ENCODE data around the gene RFTN1.

RFTN1 gene

DNA sequence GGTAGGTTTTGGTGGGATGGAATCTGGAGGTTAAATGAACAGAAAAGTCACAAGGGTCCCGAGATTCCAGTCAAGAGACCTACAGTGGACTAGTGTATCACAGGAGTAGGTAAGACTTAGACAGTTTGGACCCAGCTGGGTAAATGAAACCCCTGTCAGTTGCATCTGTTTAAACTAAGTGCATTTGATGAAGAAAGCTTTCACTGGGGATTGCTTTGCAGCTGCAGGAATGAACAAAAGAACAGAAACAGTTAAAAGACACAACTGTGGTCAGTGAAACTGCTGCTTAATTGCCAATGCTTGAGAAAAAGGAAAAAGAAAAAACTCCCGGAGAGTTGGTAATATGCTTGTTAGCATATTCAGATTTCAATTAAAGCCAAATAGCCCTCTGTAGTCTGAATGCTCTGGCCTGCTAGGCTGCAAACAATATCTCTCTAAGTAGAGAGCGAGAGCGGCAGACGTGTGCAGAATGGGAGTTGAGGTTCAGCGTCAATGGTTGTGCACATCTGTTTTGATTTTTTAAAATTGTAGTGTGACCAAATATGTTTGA, 211.3 kb downstream of the RFTN1 start:
- DNase-seq (ENCODE audit: low read depth) = no peak

DNA sequence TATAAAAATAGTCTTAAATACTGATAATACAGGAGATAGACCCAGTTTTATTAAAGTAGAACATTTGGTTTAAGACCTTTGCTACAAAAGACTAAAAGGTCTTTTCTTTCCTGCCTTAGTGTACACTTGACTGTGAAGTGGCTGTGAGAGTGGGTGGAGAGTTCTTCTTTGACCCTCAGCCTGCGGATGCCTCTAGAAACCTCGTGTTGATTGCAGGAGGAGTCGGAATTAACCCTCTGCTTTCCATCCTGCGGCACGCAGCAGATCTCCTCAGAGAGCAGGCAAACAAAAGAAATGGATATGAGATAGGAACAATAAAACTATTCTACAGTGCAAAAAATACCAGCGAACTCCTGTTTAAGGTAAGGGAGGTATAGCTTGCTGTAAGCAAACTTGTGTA, 212.0 kb downstream of the RFTN1 start:
- DNase-seq (ENCODE audit: low read depth) = no peak

DNA sequence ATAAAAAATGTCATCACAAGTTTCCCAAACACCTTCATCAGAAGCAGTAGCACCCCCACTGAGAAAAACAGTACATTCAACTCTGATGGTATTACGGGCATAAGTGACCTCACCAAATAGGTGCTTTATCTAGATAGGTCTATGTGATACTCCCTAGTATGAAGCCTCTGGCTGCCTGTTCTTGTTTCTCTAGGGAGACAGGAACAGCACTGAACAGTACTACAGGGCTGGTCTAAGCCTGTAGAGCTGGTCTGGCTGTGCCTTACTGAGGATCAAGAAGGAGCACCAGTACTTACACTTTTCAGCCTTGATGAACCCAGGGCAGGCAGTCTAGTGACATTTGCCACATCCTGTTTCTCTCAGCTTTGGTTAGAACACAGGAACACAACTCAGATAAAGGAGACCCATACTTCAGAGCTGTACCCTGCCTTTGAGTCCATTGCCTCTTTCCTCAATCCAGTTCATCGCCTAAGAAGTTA, 212.6 kb downstream of the RFTN1 start:
- DNase-seq (ENCODE audit: low read depth) = peak; percentile 24

DNA sequence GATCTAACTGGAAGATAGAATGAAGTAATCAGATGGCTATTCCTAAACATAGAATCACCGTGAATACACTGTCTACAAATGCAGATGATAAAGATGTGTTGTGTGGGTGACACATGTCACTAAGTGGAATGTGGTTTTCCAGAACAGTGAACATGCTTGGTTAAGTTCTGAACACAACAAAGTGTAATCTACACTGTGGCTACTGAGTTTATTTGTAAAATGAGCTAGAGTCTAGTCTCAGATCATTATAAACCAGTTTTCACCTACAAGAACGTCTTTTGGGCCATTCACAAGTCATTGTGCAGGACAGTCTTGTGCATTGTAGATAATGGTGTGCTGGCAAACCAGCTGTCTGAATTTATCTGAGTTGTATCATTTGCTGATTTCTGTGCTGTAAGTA, 213.2 kb downstream of the RFTN1 start:
- no peak for DNase-seq (ENCODE audit: low read depth)

DNA sequence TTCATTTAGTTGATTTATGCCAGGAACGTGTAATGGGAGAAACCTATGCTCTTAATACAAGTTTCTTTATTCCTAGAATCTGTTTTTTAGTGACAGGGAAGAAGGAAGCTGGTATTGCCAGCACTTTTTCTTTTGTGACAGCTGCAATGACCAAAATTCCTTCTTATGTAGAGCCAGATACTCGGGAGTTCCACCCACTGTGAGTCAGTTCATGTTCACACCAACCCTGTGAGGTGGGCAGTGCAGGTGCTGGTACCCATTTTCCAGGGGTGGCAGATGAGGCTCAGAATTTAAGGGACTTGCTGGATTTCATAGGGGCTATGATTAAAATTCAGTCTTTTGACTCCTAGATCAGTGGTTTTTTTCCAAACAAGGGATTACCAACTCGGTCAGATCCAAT, 213.8 kb downstream of the RFTN1 start:
- no peak for DNase-seq (ENCODE audit: low read depth)

DNA sequence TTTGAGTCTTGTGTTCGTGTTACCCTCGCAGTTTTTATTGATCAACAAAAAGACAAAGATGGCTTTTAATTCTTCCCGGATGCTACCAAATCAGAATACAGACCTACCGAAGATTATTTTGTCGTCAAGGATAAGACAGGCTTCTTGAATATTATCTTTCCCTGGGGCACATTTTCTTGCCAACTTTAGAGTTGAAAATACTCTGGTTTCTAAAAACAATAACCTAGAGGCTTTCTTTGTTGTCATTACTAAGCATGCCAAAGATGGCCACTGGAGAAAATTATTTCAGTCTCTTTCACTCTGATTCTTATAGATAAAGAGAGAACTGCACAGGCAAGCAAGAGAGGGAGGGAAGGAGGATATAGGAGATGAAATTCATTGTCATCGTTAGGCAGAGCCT, 214.6 kb downstream of the RFTN1 start:
- no peak for DNase-seq (ENCODE audit: low read depth)

DNA sequence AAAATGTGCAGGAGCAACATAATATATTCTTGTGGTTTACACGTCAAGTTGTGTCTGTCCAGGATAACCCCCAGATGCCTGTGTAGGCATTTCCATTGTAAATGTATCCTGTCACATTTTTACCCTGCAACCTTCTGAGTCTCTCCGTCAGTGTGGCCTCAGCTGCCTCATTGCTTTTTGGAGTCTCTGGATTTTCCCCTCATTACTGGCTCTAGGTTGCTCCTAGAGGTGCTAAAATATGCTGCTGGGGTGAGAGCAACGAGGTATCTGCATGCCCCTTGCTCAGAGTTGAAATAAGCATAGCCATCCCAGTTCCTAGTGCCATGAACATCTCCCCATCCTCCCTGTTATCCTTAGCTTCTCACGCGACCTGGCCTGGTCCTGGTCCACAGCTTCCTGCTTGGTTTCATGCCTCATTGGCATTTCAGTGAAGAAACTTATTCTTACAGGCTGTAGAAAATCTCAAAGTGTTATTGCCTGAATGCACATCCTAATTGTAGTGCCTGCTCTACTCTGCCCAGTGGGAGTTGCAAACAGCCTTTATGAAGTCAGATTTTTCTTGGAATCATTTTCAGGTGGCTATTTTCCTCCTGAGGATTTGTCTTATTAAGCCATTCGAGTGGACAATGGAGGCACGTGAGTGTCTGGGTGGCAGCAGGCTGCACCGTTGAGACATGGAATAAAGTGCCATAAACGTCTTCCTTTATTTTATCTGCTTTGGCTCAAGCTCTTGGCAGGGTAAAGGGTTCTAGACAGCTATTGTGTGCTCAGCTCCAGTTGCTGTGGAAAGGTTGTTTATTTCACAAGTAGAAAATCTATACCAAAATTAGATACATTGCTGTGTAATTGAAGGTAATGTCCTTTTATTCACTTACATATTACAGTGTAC, 215.3 kb downstream of the RFTN1 start:
- DNase-seq (ENCODE audit: low read depth) = no peak

DNA sequence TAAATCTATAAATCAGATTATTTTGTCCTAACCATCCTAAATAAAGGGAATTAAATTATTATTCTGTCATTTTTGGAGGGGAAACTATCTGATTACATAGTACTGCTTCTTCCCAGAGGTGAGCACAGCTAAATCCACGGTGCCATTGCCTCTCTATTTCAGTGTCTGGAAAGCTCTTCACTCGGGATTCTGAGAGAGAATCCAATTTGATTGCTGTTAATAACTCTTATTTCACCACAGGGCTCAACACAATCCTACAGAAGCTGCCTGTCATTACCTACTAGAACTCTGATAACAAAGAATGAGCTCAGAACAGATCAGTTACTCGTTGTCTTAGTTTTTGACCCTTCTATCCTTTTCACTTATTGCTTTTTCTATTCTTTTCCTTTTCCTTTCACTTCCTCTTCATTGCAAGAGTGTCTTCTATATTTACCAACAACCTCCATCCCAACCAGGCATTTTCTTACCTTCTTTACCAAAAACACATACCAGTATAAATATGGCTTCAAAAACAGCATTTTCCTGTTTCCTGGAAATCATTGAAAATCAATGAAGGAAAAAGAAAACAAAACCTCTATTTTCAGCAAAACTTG, 218.1 kb downstream of the RFTN1 start:
- no peak for DNase-seq (ENCODE audit: low read depth)

DNA sequence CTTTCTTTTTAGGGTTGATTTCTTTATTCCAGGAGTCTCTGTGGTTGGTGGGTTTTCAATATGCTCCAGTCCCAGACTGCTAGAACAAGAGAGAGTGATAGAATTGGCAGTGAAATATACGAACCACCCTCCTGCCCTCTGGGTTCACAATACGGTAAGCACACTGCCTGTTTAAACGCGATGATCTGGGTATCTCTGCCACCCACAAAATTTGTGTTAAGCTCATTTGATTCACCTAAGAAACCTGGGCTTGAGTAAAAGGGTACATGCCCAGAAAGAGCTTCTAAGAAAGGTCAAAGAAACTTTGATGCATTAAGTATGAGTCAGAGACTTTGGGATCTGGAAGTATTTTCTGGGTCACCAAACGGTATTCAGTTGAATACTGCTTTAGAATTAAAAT, 218.7 kb downstream of the RFTN1 start:
- DNase-seq (ENCODE audit: low read depth) = peak; percentile 35

DNA sequence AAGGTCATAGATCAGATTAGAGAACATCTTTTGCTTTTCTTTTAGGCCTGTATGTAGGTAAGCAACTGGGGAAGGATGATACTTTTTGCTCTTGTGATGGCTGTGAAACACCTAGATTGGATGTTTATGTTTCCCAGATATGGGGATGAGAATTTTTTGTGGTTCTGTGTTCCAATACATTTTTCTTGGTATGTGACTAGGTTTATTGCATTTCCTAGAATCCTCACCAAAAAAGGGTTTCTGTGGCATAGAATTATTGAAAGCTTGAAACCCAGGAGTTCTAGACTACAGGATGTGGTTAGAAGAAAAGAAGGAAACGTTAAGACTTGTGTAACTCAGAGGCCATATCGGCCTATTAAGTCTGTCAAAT, 222.7 kb downstream of the RFTN1 start:
- no peak for DNase-seq (ENCODE audit: low read depth)

DNA sequence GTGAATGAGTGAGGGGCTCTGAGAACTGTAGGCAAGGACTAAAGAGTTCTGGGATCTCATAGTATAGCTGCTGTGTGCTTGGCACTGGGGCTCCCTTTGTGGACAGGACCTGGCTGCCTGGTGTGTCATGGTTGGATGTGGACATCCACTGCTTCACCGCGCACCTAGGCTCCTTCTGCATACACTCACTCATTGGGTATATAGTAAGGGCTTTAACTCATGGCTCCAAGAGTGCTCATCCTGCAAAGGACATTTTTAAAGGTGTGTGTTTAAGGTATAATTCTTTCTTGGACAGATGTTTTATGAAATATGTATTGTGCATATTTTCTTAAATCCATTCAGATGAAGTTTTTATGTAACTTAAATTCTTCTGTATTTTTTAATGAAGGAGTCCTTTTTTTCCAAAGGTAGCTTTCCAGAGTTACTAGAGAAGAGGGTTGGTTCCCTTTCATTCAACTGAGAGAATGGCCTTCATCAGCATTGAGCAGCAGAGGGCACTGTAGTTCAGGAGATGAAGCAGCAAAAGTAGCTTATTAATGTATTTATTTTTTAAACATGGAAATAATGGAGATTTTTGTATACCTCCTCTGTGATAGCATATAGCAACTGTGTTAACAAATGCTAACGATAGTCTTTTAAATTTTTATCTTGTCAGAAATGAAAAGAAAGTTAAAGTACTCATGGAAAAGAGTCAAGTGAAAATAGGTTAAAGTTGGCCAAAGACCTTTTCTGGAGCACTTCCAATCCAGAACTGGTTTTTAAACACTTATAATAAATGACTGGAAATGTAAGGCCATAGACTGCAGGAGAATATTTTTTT, 223.3 kb downstream of the RFTN1 start:
- DNase-seq (ENCODE audit: low read depth) = peak; percentile 47

DNA sequence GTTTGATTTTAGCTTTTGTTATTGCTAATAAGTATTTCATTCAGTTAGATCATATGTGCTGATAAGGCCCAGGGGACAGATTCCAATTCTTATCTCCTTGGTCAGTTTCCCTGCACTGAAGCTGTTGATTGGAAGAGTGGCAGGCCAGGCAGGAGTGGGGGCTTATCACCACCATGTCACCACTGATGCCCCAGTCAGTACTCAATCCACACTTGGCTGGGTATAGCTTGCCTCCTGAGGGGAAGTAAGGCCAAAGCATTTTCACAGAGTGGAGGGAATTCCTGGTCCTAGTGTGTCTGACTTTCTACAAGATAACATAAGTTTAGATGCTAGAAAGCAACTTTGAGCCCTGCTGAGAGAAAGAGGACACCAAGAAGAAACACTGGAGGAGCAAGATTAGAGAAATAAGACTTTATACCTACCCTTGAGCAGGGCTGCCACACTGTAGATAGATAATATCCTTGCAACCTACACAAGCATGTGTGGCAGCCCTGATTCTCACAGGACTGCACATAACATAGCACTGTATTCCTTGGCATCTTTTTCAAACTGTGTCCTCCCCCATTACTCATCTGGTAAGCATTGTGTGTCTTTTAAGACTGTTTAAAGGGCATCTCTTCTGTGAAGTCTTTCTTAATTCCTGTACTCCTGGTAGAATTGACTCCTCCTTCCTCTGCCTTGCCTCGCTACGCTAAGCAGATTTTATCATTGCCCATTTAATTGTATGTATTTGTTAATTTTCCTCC, 224.2 kb downstream of the RFTN1 start:
- DNase-seq (ENCODE audit: low read depth) = no peak

DNA sequence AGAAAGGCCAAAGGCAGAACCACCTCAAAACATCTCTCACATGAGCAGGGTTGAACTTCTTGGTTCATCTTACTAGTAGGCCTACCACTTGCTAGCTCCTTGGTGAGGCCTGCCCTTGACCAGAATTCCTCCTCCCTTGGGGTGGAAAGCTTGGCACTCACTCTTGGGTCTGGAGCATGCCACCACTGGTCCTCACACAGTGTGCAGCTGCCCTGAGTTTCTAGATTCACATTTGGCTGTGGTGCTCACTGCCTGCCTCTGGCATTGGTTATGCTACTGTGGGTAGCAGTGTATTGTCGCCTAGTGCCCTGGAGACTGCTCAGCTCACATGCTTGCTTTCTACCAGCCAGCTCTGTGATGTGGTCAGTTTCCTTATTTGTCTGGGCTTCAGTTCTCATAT, 224.8 kb downstream of the RFTN1 start:
- no peak for DNase-seq (ENCODE audit: low read depth)

DNA sequence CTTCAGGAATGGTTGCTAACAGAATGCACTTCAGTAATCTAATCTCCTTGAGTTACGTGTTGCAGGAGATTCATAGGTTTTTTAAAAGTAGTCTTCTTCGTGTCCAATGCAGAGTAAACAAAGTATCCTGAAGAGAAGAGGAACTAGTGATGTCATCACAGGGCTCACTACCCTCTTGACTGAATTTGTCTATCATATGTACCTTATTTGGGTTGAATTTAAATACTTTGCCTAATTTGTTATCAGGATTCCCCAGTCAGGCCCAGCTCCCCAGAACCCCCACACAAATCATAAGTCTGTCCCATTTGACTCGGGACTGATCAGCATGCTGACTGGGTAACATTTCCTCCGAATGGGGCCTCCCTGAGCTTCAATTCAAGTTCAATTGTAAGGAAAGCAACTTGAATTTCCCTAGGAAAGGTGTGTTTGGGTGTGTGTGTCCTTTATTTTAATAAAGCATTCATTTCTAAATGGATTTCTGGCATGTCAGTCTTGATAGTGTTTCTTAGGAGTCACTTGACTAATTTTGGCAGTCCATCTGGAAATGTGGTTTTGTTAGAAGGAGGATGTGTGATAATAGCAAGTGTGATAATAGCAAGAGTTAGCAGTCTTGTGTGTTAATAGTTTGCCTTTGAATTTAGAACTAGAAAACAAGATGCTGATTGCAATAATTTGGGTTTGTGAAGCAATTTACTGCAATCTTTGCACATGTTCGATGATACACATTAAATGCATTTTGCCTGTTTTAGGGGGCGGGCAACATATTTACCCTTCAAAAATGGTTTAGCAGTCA, 226.6 kb downstream of the RFTN1 start:
- DNase-seq (ENCODE audit: low read depth) = no peak

DNA sequence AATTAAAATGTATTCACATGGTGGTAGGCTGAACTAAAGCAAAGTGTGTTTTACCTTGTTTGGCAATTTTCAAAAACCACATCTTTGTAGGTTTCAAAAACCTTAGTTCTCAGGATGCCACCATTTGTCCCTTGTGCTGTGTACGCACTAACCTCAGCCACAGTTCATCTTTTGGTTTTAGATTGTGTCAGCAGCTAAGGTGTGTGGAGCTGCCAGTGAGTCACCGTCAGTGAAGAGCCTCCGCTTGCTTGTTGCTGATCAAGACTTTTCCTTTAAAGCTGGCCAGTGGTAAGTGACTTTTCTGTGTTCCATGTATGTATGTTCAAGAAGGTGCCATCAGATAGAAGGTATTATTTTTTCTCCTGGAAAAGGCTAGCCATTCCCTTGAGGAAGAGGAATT, 227.3 kb downstream of the RFTN1 start:
- peak; percentile 66 for DNase-seq (ENCODE audit: low read depth)

DNA sequence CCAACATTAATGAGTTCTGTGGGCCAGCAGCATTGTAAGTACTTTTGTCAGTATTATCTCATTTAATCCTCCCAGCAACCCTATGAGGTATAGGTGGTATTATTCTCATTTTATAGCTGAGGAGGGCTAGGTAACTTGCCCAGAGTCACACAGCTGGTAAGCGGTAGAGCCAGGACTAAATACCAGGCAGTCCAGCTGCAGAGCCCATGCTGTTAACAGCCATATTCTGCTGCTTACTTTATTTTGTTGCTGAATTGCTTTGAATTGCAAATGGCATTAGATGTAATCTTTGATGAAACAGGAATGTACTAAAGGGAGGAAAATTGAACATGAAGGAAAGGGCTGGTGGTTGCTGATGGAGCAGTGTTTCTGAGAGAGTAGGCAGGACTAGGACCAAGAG, 228.9 kb downstream of the RFTN1 start:
- no peak for DNase-seq (ENCODE audit: low read depth)

DNA sequence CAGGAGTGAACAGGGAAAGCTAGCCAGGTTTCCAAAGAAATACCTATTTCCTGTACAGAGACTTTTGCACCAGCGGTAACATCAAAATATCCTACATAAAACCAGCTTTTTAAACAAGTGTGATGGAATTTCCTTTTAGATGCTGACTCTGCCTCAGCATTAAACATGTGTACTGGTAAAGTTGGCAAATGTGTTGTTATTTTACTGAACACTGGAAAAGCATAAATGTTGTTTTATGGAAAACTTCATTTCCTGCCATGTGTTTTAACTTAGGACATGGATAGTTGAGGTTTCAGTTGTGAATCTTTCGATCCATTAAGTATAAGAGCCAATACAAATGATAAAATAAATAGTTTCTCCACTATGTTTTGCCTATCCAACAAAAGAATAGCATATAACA, 232.8 kb downstream of the RFTN1 start:
- no peak for DNase-seq (ENCODE audit: low read depth)

DNA sequence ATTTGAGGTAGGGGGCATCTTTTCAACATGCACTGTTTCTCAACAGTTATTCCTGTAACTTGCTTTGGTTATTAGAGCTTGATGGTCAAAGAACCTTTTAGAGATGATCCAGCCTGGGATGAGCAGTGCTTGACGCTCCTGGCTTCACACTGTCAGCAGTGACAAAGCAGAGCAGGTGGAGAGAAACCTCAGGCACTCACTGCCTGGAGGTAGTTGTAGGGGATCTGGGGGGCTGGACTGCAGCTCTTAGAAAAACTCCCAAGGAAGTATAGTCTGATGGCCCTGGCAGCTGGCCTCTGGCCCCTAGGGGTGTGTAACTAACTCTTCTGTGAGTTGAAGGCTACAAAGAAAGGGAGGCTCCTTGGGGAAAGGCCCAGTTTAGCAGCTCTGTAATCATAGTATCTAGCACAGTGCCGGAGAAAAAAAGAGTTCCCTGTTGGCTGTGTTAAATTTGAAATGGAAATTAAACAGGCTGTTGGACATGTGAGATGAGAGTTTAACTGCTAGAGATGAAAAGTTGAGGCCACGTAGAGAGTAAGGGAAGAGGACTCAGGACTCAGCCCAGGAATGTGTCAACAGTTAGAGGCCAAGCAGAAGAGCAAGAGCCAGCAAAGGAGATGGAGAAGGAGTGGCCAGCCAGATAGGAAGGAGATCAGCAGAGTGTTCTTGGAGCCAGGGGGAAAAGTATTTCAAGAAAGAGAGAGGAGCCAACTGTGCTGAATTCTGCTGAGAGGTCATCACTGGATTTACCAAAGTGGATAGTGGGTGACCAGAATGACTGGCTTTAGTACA, 234.3 kb downstream of the RFTN1 start:
- DNase-seq (ENCODE audit: low read depth) = no peak

DNA sequence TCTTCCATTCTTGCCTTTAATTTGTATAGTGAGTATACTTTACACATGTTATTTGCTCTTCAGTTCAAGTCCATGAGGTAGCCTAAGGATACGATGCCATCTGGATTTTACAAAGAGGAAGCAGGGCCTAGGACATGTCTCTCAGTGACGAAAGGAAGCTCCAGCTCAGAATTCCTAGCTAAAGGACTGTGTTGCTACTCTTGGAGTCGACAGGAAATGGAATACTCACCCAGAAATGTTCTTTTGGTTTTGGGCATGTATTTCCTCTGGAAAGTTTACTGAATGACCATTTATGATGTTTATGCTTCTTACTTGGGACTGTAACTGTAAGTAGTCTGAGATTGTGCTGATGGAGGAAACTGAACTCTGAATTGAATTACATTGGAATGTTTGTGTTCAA, 236.0 kb downstream of the RFTN1 start:
- DNase-seq (ENCODE audit: low read depth) = no peak

DNA sequence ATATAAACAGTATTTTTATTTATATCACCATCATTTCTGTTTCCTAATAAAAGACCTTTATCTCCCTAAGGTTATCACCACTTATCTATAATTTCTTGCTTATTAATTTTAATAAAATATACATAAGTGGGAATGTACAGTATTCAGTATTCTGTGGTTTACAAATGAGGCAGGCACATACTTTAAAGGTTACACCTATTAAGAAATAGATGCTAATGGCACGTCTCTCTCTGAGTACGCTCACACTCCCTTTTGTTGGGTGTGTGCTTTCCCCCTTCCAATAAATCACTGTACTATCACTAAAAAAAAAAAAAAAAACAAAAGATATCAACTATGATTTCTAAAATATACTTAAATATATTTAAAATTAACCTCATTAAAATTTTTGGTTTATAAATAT, 239.6 kb downstream of the RFTN1 start:
- DNase-seq (ENCODE audit: low read depth) = no peak

Measured in stimulated activated CD4-positive, alpha-beta T cell treated with anti-CD3 and anti-CD28 coated beads, Interleukin-2, amount 100 ng/mL, for 4 hours (primary cell).